ENCODE results near the gene ESCO1. TPM values are rescaled to one million over a fixed set of nuclear protein-coding genes. Genes with fewer than 3 reads are reported as not detected.

ESCO1 gene
- polyA plus RNA-seq, 1 donor: 20.9 TPM

DNA sequence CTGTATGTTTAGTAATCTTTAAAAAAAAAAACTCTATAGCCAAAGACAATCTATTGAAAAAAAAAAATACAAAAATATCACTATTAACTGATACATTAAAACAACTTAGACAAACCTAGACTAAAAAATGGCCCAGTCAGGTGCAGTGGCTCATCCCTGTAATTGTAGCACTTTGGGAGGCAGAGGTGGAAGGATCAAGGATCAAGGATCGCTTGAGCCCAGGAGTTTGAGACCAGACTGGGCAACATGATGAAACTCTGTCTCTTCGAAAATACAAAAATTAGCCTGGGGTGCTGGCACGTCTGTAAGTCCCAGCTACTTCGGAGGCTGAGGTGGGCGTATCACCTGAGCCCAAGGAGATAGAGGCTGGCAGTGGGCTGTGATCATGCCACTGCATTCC is 16.1 kb downstream of the ESCO1 start:
- DNase-seq (ENCODE audit: low read depth): no peak

DNA sequence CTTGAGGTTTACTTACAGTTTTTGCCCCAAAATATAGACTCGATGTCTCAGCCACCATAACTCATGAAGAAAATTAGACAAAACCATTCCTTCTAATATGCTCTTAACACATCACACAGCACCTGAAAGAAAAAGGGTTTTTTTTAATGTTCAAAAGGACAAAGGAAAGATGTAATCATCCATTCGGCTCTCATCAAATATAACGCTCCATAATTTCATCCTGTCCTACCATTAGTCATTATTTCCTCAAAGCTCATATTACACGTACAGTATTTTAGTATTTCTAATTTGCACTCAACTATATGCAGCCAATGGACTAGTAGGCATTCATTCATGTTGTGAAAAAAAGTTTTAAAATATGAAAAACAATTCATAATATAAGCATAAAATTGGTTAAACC is 24.8 kb downstream of the ESCO1 start:
- no peak for DNase-seq (ENCODE audit: low read depth)

- peak; percentile 13 for DNase-seq (ENCODE audit: low read depth)
Measured at GRCh38 chr18:21571772-21572171, 28.7 kb downstream of the ESCO1 start.

GRCh38 chr18:21559195-21559594 is 41.3 kb downstream of the ESCO1 start:
- DNase-seq (ENCODE audit: low read depth): no peak

- no peak for DNase-seq (ENCODE audit: low read depth)
Measured at GRCh38 chr18:21557607-21558253, 42.8 kb downstream of the ESCO1 start.

GRCh38 chr18:21550510-21550970 is 50.0 kb downstream of the ESCO1 start:
- no peak for DNase-seq (ENCODE audit: low read depth)

- DNase-seq (ENCODE audit: low read depth): no peak
Measured at GRCh38 chr18:21548647-21549046, 51.9 kb downstream of the ESCO1 start.

- no peak for DNase-seq (ENCODE audit: low read depth)
Measured at GRCh38 chr18:21546423-21546822, 54.1 kb downstream of the ESCO1 start.

DNA sequence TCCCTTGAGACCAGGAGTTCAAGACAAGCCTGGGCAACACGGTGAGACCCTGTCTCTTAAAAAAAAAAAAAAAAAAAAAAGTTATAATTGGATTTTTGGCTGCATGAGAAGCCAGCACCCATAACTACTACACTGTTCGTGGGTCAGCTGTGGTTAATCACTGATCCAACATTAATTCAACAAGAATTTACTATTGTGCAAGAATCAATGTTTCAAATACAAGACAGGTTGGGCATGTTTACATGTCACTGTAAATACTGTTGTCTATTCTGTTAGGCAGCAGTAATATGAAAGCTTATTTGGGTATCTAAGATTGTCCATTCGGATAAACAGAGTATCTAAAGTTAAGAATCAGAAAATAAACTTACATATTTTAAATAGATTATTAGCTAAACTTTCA is 62.3 kb downstream of the ESCO1 start:
- DNase-seq (ENCODE audit: low read depth): no peak

- no peak for DNase-seq (ENCODE audit: low read depth)
Measured at GRCh38 chr18:21534327-21534726, 66.2 kb downstream of the ESCO1 start.

DNA sequence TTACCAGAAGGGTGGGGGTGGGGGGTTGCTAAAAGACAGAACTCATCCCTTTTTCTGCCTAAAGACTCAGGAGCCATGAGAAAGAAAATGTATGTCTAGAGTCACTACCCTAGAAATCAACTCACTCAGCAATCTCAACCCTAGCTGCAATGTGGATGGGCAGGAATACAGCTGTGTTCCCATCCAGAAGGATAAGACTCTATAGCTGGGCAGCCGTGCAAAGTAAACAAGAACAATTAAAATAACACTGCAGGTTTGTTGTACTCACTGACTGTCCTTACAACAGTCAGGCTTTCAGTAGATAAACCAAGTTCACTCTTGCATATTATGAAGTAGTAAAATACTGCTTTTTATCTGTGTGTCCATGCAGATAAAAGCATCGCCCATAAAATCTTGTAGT is 74.0 kb downstream of the ESCO1 start:
- DNase-seq (ENCODE audit: low read depth): no peak

DNA sequence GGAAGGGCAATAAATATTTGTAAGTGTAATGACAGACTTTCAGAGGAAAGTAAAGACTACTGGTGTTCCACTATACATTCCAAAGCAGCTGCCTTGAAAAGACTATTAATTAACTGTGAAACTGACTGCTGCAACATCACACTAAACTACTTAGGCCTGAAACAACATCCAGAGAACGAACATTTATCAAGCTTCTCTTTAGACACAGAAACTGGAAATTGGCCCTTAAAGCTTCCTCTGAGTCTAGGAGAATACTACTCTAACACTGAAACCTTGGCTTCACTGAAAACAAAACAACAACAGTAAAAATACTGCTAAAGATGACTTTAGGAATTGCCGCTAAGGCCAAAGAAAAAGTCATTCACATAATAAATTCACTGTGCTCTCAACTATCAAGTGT is 74.6 kb downstream of the ESCO1 start:
- no peak for DNase-seq (ENCODE audit: low read depth)

- DNase-seq (ENCODE audit: low read depth): no peak
Measured at GRCh38 chr18:21522530-21522929, 78.0 kb downstream of the ESCO1 start.

- DNase-seq (ENCODE audit: low read depth): no peak
Measured at GRCh38 chr18:21513741-21514140, 86.8 kb downstream of the ESCO1 start.

DNA sequence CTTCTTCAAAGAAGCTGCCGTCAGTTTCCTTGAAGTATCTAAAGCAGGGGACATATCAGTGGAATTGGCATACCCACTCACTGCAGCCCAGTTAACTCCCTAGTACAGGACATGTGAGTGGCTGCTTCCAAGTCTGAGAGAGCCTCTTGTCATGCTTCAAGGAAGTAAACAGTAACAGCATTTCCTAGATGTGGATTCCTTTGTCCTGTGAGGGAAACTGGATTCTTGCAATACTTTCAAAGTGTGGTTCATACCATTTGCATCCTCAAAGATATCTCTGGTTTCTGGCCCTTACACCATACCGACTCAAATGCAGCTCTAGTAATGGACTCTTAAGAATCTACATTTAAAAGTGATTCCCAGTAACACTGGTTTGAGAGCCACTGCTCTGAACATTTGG is 87.2 kb downstream of the ESCO1 start:
- DNase-seq (ENCODE audit: low read depth): no peak

DNA sequence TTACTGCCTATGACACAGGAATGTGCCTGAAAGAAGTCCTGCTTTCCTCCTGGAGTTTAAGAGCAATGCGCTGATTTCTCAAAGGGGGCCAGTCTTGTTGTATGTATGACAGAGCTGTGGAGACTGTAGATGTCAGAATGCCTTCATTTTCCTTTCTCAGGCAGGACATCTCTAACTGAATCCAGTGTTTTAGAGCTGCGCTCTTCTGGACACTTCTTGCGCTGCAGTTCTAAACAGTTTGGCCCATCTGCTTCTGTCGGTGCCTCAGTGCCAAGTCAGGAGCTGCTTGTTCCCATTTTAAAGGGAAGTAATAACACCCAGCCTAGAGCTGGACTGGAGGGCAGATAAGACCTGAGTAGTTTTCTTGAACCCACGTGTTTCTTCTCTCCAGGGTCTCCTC is 91.4 kb downstream of the ESCO1 start:
- DNase-seq (ENCODE audit: low read depth): no peak

GRCh38 chr18:21507913-21508701 is 92.4 kb downstream of the ESCO1 start:
- no peak for DNase-seq (ENCODE audit: low read depth)

DNA sequence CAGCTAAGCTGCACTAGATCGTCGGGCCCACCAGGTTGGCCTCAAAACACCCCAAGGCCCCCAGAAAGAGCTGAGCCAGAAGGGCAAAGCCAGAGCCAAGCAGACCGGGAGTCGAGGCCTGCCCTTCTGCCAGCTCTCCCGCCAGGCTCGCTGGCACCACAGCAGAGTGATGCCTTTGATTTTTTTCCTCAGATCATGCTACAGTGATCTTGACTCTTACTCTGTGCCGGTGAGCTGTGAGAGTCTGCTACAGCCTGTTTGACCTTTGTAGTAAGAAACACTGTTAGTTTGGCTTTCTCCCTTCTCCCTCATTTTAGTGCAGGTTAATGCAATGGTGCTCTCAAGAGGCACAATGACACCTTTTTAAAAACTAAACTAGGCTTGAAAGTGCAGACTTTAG is 97.8 kb downstream of the ESCO1 start:
- DNase-seq (ENCODE audit: low read depth): no peak

GRCh38 chr18:21499997-21500396 is 100.5 kb downstream of the ESCO1 start:
- no peak for DNase-seq (ENCODE audit: low read depth)

- DNase-seq (ENCODE audit: low read depth): no peak
Measured at GRCh38 chr18:21496277-21496835, 104.1 kb downstream of the ESCO1 start.

DNA sequence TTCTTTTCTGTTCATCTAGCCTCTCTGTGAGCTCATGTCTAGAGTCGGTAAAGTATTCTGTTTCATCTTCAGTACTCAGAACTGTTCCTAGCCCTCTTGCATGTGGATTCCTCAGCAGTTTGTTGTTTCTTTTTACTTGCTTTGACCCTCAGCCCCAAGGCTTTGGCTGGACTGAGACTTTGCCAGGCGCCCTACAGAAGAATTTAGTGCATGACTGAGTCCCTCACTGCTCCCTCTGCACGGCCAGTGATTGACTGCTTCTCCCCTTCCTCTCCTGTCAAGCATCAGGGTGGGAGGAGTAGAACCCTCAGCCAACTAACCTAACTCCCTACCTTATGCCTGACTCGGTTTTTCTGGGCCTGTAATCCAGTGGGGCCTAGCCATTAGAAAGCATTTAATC is 109.8 kb downstream of the ESCO1 start:
- DNase-seq (ENCODE audit: low read depth): no peak

GRCh38 chr18:21489919-21490495 is 110.5 kb downstream of the ESCO1 start:
- no peak for DNase-seq (ENCODE audit: low read depth)
